Endothelial cell of umbilical vein (primary cell): ENCODE measurements around the gene INPP5J. TPM values are rescaled to one million over a fixed set of nuclear protein-coding genes. Genes with fewer than 3 reads are reported as not detected.

Experiments
- BruUV-seq: library from RNA; stranded (reverse); fragments of 400-500 nt; replicated peaks from 2 replicates; lab custom pipeline; 2021; lab: Mats Ljungman, UMichigan
- CTCF ChIA-PET: fragments of 300-600, 350-600 bp; sonication (Branson Sonifier 250); formaldehyde crosslinking; loops from one replicate; lab custom pipeline; 2021; ENCODE audit warnings: antibody characterized with exemption, inconsistent platforms; lab: Charles Lee
- POLR2A ChIA-PET: fragments of 300-600, 350-600 bp; sonication (Branson Sonifier 250); formaldehyde crosslinking; loops from one replicate; lab custom pipeline; 2021; ENCODE audit warnings: antibody characterized with exemption, inconsistent platforms; lab: Charles Lee
- DNase-seq: peaks from one replicate; pipeline ENCODE4 v3.0.0-alpha.2; 2011; ENCODE audit warnings: low read depth, low spot score
- FAIRE-seq: peaks from 2 replicates; lab custom pipeline; 2011; peaks lifted over from hg19 to GRCh38; lab: Jason Lieb, UNC
- H2AFZ ChIP-seq: 2 replicates; pipeline ENCODE4 v1.6.0; 2012; ENCODE audit warnings: low read depth, low read length, control low read depth, inconsistent platforms
- H3K27ac ChIP-seq: 2 replicates; pipeline ENCODE4 v1.5.1; 2011; ENCODE audit warnings: low read depth, mild to moderate bottlenecking, control low read depth, low read length, moderate library complexity; ENCODE audit not compliant: insufficient read depth
- H3K27me3 ChIP-seq, 2 experiments: 2 replicates each; pipeline versions ENCODE4 v1.6.0 to v1.6.1; 2011; ENCODE audit warnings: low read length in 2 of 2, mixed read lengths in 1 of 2; ENCODE audit not compliant: control insufficient read depth in 2 of 2, insufficient read depth in 2 of 2
- H3K36me3 ChIP-seq, 2 experiments: 2 replicates in 1 of 2; 3 replicates in 1 of 2; pipeline ENCODE4 v1.5.1; 2011; ENCODE audit warnings: low read length in 2 of 2, mild to moderate bottlenecking in 1 of 2, moderate library complexity in 1 of 2; ENCODE audit not compliant: control insufficient read depth in 2 of 2, insufficient read depth in 2 of 2; ENCODE audit errors: extremely low read depth in 1 of 2
- H3K4me1 ChIP-seq: 3 replicates; pipeline ENCODE4 v1.5.1; 2011; ENCODE audit warnings: mild to moderate bottlenecking, low read length; ENCODE audit not compliant: control insufficient read depth, insufficient read depth; ENCODE audit errors: extremely low read depth
- H3K4me2 ChIP-seq: 2 replicates; pipeline ENCODE4 v1.6.1; 2011; ENCODE audit warnings: low read length, control low read depth, mixed read lengths; ENCODE audit not compliant: insufficient read depth
- H3K4me3 ChIP-seq, 3 experiments: fragments of 200-600 bp in 1 of 3; sonication (generic), shearing (Covaris generic) in 1 of 3; replicated peaks in 1 of 3; 2 replicates each; pipeline ENCODE4 v1.5.1; 2011 to 2016; ENCODE audit warnings: control low read depth in 3 of 3, low read length in 3 of 3, mild to moderate bottlenecking in 2 of 3, inconsistent platforms in 1 of 3, low read depth in 1 of 3, moderate library complexity in 1 of 3; ENCODE audit not compliant: insufficient read depth in 1 of 3
- H3K79me2 ChIP-seq: 2 replicates; pipeline ENCODE4 v1.6.0; 2012; ENCODE audit warnings: low read length, inconsistent platforms; ENCODE audit not compliant: control insufficient read depth, insufficient read depth
- H3K9ac ChIP-seq: replicated peaks from 2 replicates; pipeline ENCODE3; 2011; ENCODE audit warnings: low read length, control low read depth; ENCODE audit not compliant: insufficient read depth; ENCODE audit errors: extremely low read depth
- H3K9me1 ChIP-seq: replicated peaks from 3 replicates; pipeline ENCODE4 v1.6.0; 2011; ENCODE audit warnings: mild to moderate bottlenecking, low read length; ENCODE audit not compliant: control insufficient read depth, insufficient read depth; ENCODE audit errors: extremely low read depth
- H3K9me3 ChIP-seq: replicated peaks from 2 replicates; pipeline ENCODE4 v1.5.1; 2012; ENCODE audit warnings: low read length, inconsistent platforms; ENCODE audit not compliant: control insufficient read depth, insufficient read depth
- H4K20me1 ChIP-seq: replicated peaks from 2 replicates; pipeline ENCODE3; 2011; ENCODE audit warnings: mild to moderate bottlenecking, low read length; ENCODE audit not compliant: control insufficient read depth, insufficient read depth; ENCODE audit errors: extremely low read depth
- EZH2 ChIP-seq: IDR thresholded peaks from 2 replicates; pipeline ENCODE4 v1.6.1; 2012; ENCODE audit warnings: borderline replicate concordance, low read depth, mild to moderate bottlenecking, moderate library complexity, low read length, inconsistent platforms; ENCODE audit not compliant: severe bottlenecking
- FOS ChIP-seq: IDR thresholded peaks from 2 replicates; pipeline ENCODE4 v1.6.1; 2011; ENCODE audit warnings: mild to moderate bottlenecking, low read length, moderate library complexity, borderline replicate concordance; ENCODE audit not compliant: insufficient read depth
- GATA2 ChIP-seq: IDR thresholded peaks from 2 replicates; pipeline ENCODE4 v1.7.0; 2011; ENCODE audit warnings: low read depth, mild to moderate bottlenecking, moderate library complexity, mixed read lengths, low read length; ENCODE audit not compliant: insufficient read length, insufficient read depth
- JUN ChIP-seq: IDR thresholded peaks from 2 replicates; pipeline ENCODE4 v1.6.1; 2011; ENCODE audit warnings: borderline replicate concordance, low read depth; ENCODE audit not compliant: insufficient read length, insufficient read depth
- MYC ChIP-seq: IDR thresholded peaks from one replicate; pipeline ENCODE4 v1.6.1; 2011; ENCODE audit warnings: mild to moderate bottlenecking, low read depth, low read length
- POLR2A ChIP-seq: IDR thresholded peaks from 2 replicates; pipeline ENCODE4 v1.6.1; 2012; ENCODE audit warnings: low read depth, mild to moderate bottlenecking, control low read depth, low read length
- POLR2AphosphoS5 ChIP-seq: IDR thresholded peaks from 2 replicates; pipeline ENCODE4 v1.6.1; 2012; ENCODE audit warnings: low read depth, mild to moderate bottlenecking, control low read depth, low read length, moderate library complexity; ENCODE audit not compliant: insufficient read depth
- dilution Hi-C: fragments of 300-500 bp; cut with MboI; formaldehyde crosslinking; loops from one replicate; pipeline ENCODE4 v1.15.0; 2019; ENCODE audit warnings: low sequenced_read_pairs; ENCODE audit not compliant: extremely low pct_ligation_motif_present
- intact Hi-C: fragments of 100-400 bp; cut with micrococcal nuclease; formaldehyde crosslinking; loops from one replicate; pipeline ENCODE4 v1.10.0; 2022
- polyA plus RNA-seq, 4 experiments: library from polyadenylated mRNA; depleted of rRNA in 3 of 4; stranded (reverse) in 3 of 4; unstranded in 1 of 4; fragments of >200 nt; gene quantifications; 2 replicates each; pipeline versions ENCODE4 v1.2.1 to v1.2.3, GENCODE V29; 2011 to 2012; ENCODE audit warnings: missing spikeins in 1 of 4
- total RNA-seq: library from RNA; stranded (reverse); gene quantifications from 2 replicates; pipeline ENCODE4 v1.2.3, GENCODE V29; 2021
- TF ChIP-seq, protein P1 (sequence below): IDR thresholded peaks from 2 replicates; pipeline ENCODE4 v1.6.1; 2011; ENCODE audit not compliant: insufficient read depth, insufficient read length
- TF ChIP-seq, protein P2 (sequence below), 2 donors: IDR thresholded peaks; 1 replicate in 1 of 2; 2 replicates in 1 of 2; pipeline ENCODE4 v1.5.1; 2011; ENCODE audit warnings: low read length in 2 of 2, mild to moderate bottlenecking in 2 of 2, moderate library complexity in 2 of 2, control low read depth in 1 of 2, inconsistent platforms in 1 of 2, low read depth in 1 of 2; ENCODE audit not compliant: insufficient read depth in 1 of 2; ENCODE audit errors: extremely low read depth in 1 of 2

The INPP5J gene
- total and polyA plus RNA-seq, 2 donors (not counting 3 experiments of a cell fraction or from before 2014, with no cell fraction given), result 0.43 to 0.49 TPM

DNA sequence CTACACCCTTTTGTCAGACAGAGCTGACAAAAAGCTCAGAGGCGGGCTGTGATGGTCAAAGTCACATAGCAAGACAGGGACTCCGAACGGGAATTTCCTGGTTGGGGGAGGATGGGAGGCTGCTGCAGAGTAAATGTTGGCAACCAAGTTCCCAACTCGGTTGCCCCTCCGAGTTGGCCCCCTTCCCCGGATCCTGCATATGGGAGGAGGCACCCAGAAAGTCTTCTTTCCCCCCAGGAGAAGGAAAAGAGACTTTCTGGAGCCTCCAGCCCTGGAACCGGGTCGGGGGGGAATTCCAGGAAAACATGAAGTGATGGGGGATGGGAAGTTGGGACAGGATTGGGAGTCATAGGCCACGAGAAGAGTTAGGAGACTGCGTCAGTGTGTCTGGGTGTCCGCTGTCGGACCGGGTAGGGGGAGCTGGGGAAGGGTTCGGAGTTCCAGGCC is 16.0 kb upstream of the INPP5J start:
- POLR2A ChIA-PET, result no interaction called here
- CTCF ChIA-PET, result interaction anchor here (0.7 to 7.5 kb wide), 19 partner anchors 9 to 186 kb away, joined by 3 to 231 read pairs (median 7); partner anchors contain the start of genes MORC2, PIK3IP1, PLA2G3 and RNF185
- TF ChIP-seq GATA2 (no peak), FOS (no peak), MYC (no peak), POLR2AphosphoS5 (no peak), POLR2A (no peak), EZH2 (no peak), JUN (no peak)
- TF ChIP-seq, protein P1, sequence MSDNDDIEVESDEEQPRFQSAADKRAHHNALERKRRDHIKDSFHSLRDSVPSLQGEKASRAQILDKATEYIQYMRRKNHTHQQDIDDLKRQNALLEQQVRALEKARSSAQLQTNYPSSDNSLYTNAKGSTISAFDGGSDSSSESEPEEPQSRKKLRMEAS, result no peak
- TF ChIP-seq, protein P2, sequence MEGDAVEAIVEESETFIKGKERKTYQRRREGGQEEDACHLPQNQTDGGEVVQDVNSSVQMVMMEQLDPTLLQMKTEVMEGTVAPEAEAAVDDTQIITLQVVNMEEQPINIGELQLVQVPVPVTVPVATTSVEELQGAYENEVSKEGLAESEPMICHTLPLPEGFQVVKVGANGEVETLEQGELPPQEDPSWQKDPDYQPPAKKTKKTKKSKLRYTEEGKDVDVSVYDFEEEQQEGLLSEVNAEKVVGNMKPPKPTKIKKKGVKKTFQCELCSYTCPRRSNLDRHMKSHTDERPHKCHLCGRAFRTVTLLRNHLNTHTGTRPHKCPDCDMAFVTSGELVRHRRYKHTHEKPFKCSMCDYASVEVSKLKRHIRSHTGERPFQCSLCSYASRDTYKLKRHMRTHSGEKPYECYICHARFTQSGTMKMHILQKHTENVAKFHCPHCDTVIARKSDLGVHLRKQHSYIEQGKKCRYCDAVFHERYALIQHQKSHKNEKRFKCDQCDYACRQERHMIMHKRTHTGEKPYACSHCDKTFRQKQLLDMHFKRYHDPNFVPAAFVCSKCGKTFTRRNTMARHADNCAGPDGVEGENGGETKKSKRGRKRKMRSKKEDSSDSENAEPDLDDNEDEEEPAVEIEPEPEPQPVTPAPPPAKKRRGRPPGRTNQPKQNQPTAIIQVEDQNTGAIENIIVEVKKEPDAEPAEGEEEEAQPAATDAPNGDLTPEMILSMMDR (IDR thresholded peaks at IDR 0.05; ENCODE audit: extremely low read depth in 1 of 2, insufficient read depth in 1 of 2, low read depth in 1 of 2, low read length in 2 of 2), result no peak
- Histone ChIP-seq H2AFZ (peak overlapping the region; percentile 79), H3K9ac (peak overlapping the region; percentile 70), H3K9me1 (no peaks in the 10 kb centered on the region), H3K4me2 (peak overlapping the region; percentile 60), H3K36me3 (peaks cover 4 to 9% of the 10 kb centered on the region in 2 experiments), H4K20me1 (no peaks in the 10 kb centered on the region), H3K4me1 (peaks cover 11% of the 10 kb centered on the region), H3K27ac (peak overlapping the region; percentile 64), H3K27me3 (no peaks in the 10 kb centered on the region), H3K79me2 (no peaks in the 10 kb centered on the region), H3K9me3 (no peaks in the 10 kb centered on the region), H3K4me3 (peak overlapping the region; percentile 10 to 85 (median 60))
- intact Hi-C loops (loop anchor here (1.0 kb wide), 5 partner anchors 17 to 166 kb away; no protein-coding TSS in a partner anchor), dilution Hi-C loops (no loop called here)
- no TSS peak for BruUV-seq
- DNase-seq (no peak), FAIRE-seq (no peak)
